Mammary epithelial cell (primary cell): ENCODE measurements around the gene MAP3K7.

Experiments
- EZH2 ChIP-seq: IDR thresholded peaks from 2 replicates; pipeline ENCODE4 v1.6.1; 2012; ENCODE audit warnings: low read length, inconsistent platforms, borderline replicate concordance
- TF ChIP-seq, protein P1 (sequence below), 2 donors: IDR thresholded peaks in 1 of 2; conservative IDR thresholded peaks in 1 of 2; 2 replicates each; pipeline ENCODE4 v1.5.1; 2011 to 2012; ENCODE audit warnings: inconsistent platforms in 2 of 2, low read length in 2 of 2, mild to moderate bottlenecking in 2 of 2, control low read depth in 1 of 2, low read depth in 1 of 2; ENCODE audit not compliant: insufficient read depth in 1 of 2; ENCODE audit errors: extremely low read depth in 1 of 2

DNA sequence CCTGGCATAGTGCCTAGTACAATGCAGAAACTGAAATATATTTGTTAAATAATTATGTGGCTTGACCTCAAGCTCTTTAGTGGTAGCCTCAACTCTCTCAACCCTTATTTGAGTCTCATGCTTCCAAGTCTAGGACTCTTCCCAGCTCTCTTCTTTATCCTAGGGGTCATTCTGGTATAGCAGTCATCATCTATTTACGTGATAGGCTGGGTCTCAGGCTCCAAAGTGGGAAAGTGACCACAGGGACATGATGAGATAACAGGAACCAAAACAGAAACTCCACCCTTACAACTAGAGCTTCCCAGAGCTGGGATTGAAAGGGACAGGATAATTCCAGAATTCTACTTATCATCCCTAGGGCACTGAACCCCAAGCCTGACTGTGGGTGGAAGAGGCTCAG is 17.7 kb upstream of the MAP3K7 start:
- TF ChIP-seq, protein P1, sequence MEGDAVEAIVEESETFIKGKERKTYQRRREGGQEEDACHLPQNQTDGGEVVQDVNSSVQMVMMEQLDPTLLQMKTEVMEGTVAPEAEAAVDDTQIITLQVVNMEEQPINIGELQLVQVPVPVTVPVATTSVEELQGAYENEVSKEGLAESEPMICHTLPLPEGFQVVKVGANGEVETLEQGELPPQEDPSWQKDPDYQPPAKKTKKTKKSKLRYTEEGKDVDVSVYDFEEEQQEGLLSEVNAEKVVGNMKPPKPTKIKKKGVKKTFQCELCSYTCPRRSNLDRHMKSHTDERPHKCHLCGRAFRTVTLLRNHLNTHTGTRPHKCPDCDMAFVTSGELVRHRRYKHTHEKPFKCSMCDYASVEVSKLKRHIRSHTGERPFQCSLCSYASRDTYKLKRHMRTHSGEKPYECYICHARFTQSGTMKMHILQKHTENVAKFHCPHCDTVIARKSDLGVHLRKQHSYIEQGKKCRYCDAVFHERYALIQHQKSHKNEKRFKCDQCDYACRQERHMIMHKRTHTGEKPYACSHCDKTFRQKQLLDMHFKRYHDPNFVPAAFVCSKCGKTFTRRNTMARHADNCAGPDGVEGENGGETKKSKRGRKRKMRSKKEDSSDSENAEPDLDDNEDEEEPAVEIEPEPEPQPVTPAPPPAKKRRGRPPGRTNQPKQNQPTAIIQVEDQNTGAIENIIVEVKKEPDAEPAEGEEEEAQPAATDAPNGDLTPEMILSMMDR (conservative IDR thresholded peaks at IDR 0.05 in 1 of 2, IDR thresholded peaks at IDR 0.05 in 1 of 2; ENCODE audit: extremely low read depth in 1 of 2, insufficient read depth in 1 of 2, low read depth in 1 of 2, low read length in 2 of 2) = no peak
- TF ChIP-seq EZH2 = no peak
